HT1080 (cell line): ENCODE data around the gene UHRF2. TPM values are rescaled to one million over a fixed set of nuclear protein-coding genes. Genes with fewer than 3 reads are reported as not detected.
"Not testable (repeated sequence)": the region's sequence is repeated elsewhere in the genome, so short reads cannot be mapped to it uniquely, and the experiment has no call there.

Source experiments
- DNase-seq: peaks from one replicate; pipeline ENCODE4 v3.0.0-alpha.2; 2015; ENCODE audit warnings: low read depth
- total RNA-seq: library from RNA; depleted of rRNA; stranded (reverse); fragments of >200 nt; shearing (Covaris generic); gene quantifications from 2 replicates; pipeline ENCODE4 v1.2.3, GENCODE V29; 2014

Gene UHRF2
- total RNA-seq, 1 experiment from 2014 or later = 58.5 TPM

DNA sequence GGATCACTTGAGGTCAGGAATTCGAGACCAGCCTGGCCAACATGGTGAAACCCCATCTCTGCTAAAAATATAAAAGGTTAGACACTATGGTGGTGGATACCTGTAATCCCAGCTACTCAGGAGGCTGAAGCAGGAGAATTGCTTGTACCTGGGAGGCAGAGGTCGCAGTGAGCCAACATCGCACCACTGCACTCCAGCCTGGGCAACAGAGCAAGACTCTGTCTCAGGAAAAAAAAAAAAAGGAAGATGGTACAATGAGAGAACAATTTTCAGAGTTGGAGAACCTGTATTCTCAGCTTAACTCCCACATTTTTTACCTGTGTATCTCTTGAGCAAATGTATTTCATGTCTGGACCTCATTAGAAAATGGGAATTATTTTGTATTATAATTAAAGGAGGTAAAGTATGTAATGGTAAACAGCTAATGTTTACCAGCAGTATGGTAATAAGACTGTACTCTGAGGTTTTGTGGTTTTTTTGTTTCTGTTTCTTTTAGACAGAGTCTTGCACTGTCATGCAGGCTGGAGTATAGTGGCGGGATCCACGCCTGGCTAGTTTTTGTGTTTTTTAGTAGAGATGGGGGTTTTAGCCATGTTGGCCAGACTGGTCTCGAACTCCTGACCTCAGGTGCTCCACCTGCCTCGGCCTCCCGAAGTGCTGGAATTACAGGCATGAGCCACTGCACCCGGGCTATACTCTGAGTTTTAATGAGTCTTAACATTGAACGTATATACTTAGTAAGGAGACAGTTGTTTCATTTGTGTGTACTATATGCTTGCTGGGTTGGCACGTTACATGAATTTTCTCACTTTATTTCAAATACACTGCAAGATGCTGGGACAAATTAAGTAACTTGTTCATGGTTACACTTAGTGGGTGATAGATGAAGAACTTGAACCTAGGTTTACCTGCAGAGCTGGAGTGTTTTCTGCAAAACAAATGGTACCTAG lies 16.2 kb downstream of the UHRF2 start:
- DNase-seq = no peak

GRCh38 chr9:6431038-6431437 lies 18.0 kb downstream of the UHRF2 start:
- DNase-seq = no peak

DNA sequence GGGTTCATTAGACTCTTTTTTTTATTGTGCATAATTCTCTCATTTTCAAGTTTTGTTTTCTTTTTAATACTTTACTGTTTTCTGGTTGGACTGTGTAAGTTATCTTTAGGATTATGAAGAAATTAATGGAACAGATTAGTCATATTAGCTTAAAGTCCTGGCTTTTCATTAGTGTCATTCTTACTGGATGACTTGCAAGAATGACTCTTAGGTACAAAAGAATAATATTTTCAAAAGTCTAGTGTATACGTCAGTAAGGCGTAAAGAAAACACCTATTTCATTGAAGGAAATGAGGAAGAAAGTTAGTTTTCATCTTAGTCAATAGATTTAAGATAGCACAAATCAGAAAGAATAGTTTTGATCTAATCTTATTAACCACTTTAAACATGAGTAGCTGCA lies 20.4 kb downstream of the UHRF2 start:
- no peak for DNase-seq

DNA sequence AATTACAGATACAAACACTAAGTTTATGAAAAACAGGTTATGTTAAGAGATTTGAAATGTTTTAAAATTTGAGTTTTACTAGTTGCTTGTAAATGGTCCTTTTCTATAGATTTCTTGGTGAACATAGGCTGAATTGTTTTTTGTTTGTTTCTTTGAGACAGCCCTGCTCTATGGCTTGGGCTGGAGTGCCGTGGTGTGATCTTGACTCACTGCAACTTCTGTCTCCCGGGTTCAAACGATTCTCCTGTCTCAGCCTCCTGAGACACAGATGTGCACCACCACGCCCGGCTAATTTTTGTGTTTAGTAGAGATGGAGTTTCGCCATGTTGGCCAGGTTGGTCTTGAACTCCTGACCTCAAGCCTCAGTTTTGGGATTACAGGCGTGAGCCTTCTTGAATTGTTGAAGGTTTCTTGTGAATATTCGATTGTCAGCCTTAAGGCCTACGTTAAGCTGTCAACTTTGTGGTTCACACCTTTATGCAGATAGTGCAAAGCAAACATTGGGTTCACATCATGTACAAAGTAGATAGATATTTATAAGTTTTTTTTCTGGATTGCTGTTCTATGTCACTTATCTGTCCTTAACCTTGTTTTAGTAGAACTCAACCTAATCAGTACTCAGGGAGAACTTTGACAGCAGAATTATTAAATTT lies 26.2 kb downstream of the UHRF2 start:
- DNase-seq = no peak

GRCh38 chr9:6440405-6440804 lies 27.4 kb downstream of the UHRF2 start:
- no peak for DNase-seq

- DNase-seq = peak; percentile 35
Observed at GRCh38 chr9:6441269-6441668, 28.3 kb downstream of the UHRF2 start.

DNA sequence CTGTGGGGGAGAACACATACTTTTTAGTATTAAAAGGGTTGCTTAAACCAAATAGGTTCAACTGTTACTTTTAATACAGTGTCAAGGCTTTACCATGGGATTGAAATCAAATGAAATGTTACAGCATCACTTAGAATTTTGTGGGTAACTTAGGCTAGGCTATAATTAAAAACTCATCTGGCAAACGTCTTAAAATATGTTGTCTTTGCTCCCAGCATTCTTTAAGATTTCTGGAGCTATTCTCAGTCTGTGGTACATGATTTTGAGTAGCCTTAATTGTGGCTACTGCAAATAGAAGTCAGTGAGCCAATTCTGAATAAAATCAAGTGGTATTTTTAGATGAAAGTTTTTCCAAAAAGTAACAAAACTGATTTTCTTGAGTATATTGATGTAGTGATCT lies 30.7 kb downstream of the UHRF2 start:
- DNase-seq = no peak

- DNase-seq = no peak
Observed at GRCh38 chr9:6444128-6444527, 31.1 kb downstream of the UHRF2 start.

- DNase-seq = no peak
Observed at GRCh38 chr9:6449086-6449485, 36.1 kb downstream of the UHRF2 start.

GRCh38 chr9:6449645-6450044 lies 36.6 kb downstream of the UHRF2 start:
- no peak for DNase-seq

- no peak for DNase-seq
Observed at GRCh38 chr9:6450641-6451375, 37.8 kb downstream of the UHRF2 start.

DNA sequence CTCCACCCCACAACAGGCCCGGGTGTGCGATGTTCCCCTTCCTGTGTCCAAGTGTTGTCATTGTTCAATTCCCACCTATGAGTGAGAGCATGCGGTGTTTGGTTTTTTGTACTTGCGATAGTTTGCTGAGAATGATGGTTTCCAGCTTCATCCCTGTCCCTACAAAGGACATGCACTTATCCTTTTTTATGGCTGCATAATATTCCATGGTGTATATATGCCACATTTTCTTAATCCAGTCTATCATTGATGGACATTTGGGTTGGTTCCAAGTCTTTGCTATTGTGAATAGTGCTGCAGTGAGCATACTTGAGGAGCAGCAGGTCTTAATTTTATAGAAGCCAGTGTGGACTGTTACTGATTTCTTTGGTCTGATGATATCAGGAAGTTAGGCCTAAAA lies 42.3 kb downstream of the UHRF2 start:
- DNase-seq = not testable (repeated sequence)

GRCh38 chr9:6458704-6459103 lies 45.7 kb downstream of the UHRF2 start:
- DNase-seq = not testable (repeated sequence)

- DNase-seq = no peak
Observed at GRCh38 chr9:6459718-6460117, 46.7 kb downstream of the UHRF2 start.

- DNase-seq = no peak
Observed at GRCh38 chr9:6460189-6460768, 47.3 kb downstream of the UHRF2 start.

GRCh38 chr9:6461619-6462018 lies 48.6 kb downstream of the UHRF2 start:
- DNase-seq = no peak

DNA sequence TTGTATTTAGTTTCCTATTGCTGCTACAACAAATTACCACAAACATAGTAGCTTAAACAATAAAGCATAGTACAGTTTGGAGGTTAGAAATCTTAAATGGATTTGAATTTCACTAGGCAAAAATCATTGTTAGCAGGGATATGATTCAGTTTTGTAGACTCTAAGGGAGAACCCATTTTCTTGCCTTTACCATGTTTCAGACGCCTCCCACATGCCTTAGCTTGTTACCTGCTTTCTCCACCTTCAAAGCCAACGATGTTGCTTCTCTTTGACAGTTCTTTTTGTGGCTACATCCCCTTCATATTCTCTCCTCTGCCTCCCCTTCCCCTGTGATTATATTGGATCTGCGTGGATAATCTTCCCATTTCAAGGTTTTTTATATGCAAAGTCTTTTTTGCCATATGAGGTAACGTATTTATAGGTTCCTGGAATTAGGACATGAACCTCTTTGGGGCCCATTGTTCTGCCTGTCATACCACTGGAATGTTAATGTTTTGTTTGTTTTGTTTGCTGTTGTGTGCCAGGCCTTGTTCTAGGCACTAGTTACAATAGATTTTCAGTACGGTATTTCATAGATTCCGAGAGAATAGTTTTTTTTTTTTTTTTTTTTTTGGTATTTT lies 54.1 kb downstream of the UHRF2 start:
- DNase-seq = no peak

DNA sequence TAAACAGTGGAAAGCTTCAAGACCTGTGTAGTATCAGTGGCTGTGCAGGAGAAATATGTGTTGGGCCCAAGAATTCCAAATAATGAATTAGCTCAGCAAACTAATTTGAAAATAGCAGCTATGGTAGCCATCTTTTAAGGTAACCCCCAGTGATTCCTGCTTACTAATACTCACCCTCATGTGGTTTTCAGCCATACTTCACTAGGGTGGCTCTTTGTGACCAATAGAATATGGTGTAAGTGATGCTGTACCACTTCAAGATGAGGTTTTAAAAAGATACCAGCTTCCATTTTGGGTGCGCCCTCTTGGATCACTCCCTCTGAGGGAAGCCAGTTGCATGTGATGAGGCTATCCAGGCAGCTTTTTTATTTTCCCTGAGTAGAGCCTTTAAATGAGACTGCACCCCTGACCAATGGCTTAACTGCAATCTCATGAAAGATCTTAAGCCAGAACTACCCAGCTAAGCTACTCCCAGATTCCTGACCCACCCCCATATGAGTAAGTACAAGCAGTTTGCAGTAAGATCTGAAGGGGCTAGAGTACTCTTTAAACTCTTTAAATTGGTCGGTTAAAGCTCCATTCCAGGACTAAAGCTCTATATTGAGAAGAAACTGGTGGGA lies 58.3 kb downstream of the UHRF2 start:
- no peak for DNase-seq

- no peak for DNase-seq
Observed at GRCh38 chr9:6473151-6473550, 60.2 kb downstream of the UHRF2 start.

- no peak for DNase-seq
Observed at GRCh38 chr9:6479959-6480358, 67.0 kb downstream of the UHRF2 start.

- DNase-seq = no peak
Observed at GRCh38 chr9:6484210-6484609, 71.2 kb downstream of the UHRF2 start.
